Activated naive CD8-positive, alpha-beta T cell treated with anti-CD3 and anti-CD28 coated beads, Interleukin-2, amount 50 U/mL, for 16 hours (primary cell): Measurements from ENCODE around the gene SIGLEC15.
A peak's percentile ranks its signal among the peaks of the same experiment; 100 is the strongest.
"Not testable (repeated sequence)": the region's sequence is repeated elsewhere in the genome, so short reads cannot be mapped to it uniquely, and the experiment has no call there.

Experiments used
- DNase-seq: peaks from one replicate; pipeline ENCODE4 v3.0.0-alpha.2; 2020; ENCODE audit warnings: low read depth, low spot score

Gene SIGLEC15

GRCh38 chr18:45843019-45843418 lies 17.5 kb downstream of the SIGLEC15 start:
- no peak for DNase-seq

DNA sequence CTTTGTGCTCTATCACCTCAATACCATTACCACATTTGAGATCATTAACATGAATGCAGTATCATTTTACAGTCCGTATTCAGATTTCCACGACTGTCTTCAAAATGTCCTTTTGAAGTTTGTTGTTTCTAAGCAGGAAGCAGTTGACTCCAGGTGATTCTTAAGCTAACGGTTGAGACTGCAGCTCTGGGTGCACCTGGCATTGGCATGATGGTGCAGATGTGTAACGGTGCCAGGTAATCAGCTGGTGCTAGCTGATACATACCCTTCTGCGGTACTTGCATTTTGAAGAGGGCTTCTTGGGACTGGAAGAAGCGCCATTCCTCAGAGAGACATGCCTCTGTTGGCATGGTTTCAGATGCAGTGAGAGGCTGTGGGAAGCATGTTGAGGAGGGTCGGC lies 19.5 kb downstream of the SIGLEC15 start:
- no peak for DNase-seq

DNA sequence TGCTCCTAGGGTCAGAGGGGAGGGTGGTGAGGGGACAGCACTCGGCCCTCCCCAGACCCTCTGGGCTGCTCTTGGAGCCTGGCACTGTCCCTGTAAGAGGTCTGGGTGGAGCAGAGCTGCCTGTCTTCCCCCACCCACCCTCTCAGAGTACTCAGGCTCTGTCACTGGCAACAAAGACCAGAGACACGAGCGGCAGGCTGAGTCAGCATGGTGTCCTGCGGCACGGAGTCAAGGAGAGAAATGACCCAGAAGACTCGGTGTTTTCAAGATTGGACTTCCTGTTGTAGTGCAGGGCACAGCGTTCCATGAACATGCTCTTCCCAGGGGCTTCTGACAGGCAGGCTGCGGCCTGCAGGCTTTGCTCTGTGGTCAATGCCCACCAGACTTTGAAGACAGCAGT lies 19.9 kb downstream of the SIGLEC15 start:
- DNase-seq: no peak

- no peak for DNase-seq
These were observed 21.6 kb downstream of the SIGLEC15 start for GRCh38 chr18:45847119-45847518.

DNA sequence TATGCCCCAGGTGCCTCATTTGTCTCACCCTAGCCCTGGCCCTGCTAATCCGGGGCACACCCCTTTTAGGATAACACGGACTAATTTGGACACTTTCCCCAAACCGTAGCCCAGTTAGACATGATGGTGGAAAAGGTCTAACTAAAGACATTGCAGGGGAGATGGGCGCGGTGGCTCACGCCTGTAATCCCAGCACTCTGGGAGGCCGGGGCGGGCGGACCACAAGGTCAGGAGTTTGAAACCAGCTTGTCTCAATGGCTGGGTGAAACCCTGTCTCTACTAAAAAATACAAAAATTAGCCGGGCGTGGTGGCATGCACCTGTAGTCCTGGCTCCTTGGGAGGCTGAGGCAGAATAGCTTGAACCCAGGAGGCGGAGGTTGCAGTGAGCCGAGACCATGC lies 23.2 kb downstream of the SIGLEC15 start:
- not testable (repeated sequence) for DNase-seq

- no peak for DNase-seq
These were observed 24.1 kb downstream of the SIGLEC15 start for GRCh38 chr18:45849529-45849928.

DNA sequence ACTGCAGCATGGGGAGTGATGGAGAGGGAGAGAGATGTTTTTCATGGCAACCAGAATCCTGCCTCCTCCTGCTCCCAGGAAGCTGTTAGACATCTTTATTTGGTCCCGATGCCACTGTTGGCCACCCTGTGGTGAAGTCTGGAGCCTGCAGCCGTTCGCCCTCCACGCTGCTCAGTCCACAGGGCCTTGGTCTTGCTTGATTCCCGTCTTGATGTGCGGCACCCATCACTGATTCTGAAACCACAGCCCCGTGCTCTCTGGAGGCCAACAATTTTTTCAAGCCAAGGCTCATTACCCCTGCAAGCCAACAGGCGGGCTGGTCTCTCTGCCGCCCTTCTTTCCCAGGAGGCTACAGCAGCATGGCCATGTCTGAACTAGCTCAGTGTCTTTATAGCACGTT lies 24.5 kb downstream of the SIGLEC15 start:
- no peak for DNase-seq

DNA sequence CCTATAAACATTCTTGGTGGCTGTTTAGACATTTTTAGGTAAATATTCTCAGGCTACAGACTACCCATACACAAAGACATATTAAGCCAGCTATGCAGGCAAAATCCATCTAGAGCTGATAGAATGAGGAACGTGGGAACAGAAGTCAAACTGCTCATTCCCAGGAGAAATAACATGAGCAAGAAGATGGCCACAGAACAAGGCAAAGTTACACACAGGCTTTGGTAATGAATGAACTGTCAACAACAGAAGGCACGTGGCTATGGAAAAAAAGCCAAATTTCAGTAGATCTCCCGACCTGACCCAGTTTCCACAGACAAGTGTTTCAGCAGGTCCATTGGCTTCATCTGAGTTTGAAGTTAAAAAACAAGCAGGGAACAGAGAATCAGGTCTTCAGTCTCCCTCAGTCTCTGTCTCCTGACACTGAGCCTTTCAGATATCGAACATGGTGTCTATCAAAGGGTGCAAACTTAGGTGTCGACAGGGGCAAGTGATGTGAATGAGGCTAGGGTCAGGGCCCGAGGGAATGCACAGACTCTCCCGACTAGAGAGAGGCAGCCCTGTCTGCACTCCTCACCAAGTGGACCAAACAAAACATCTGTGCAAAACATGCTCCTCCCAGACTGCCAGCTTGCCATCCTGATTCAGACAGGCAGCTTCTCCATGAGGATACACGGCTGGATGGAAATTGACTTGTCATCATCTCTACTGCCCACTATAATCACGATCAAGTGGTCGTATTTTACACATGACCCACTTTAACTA lies 25.9 kb downstream of the SIGLEC15 start:
- DNase-seq: no peak

- no peak for DNase-seq
These were observed 27.2 kb downstream of the SIGLEC15 start for GRCh38 chr18:45852631-45853030.

DNA sequence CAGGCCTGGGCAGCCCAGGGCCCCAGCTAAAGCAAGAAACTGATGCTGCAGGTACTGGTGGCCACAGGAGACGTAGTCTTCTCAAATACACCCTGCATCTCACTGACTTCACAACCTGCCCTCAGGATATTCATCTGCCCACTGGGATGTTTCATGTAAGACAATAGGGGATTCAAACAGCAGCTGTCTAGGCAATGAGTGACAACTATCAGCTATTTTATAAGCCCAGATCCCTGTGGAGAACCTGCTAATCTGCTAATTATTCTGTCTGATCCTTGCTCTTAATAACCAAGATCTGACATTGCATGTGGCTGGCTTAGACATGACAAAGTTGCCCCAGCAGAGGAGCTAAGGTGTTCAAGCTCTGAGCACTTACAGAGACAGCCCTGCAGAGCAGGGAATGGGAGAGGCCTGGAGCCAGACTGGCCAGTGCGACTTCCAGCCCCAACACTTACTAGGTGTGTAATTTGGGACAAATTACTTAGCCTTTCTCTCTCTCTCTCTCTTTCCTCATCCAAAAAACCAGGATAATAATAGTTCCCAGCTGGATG lies 28.6 kb downstream of the SIGLEC15 start:
- DNase-seq: no peak

GRCh38 chr18:45856531-45856930 lies 31.1 kb downstream of the SIGLEC15 start:
- no peak for DNase-seq

DNA sequence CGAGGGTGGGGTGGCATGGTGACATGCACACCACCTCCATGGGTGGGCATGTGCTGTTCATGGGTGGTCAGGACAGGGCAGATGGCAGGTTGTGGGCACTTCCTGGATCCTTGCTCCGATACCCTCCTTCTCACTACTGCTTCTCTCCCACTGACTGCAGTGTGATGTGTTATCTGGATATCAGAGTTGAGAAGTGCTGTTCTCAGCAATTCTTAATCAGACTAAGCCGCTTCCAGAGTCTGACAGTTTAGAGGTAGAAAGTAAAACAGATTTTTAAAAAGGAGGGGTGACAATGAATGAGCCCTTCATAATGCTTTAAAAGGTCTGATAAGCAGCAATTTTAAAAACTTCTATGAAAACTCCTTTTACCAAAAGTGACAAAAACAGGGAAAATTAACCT lies 33.9 kb downstream of the SIGLEC15 start:
- no peak for DNase-seq

GRCh38 chr18:45860492-45860891 lies 35.0 kb downstream of the SIGLEC15 start:
- no peak for DNase-seq

DNA sequence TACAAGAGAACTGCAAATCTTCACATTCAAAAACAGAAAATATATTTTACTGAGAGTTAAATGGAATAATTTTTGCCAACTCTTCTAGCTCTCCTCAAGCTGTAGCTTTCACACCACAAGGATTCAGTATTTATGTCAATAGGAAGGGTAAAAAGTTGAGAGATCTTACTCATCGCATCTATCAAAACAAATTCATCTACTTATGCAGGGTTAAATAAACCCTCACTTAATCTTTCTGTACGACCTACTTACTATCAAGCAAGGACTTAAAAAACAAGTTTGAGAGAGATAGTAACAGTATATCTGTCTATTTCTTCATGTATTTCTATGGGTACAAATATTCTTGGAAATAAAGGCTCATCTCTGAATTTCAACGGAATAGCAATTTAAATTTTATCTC lies 35.5 kb downstream of the SIGLEC15 start:
- DNase-seq: no peak

- DNase-seq: no peak
These were observed 36.5 kb downstream of the SIGLEC15 start for GRCh38 chr18:45861926-45862325.

DNA sequence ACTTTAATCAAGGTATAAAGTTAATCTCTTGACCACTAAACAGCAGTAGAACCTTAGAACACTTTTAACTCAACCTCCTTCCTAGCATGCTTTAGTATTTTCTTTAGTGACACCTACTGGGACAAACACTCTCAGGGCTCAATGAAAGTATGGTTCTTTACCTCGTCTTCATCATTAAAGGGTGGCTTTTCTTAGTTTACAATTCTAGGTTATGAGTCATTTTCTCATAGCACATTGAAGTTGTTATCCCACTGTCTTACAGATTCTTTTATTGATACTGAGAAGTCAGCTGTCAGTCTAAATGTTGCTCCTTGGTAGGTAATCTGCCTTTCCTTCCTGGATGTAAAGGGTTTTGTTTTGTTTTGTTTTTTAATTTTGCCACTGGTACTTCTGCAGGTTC lies 38.0 kb downstream of the SIGLEC15 start:
- no peak for DNase-seq

- no peak for DNase-seq
These were observed 38.6 kb downstream of the SIGLEC15 start for GRCh38 chr18:45864081-45864480.

GRCh38 chr18:45865466-45865865 lies 40.0 kb downstream of the SIGLEC15 start:
- no peak for DNase-seq

GRCh38 chr18:45870419-45870818 lies 44.9 kb downstream of the SIGLEC15 start:
- no peak for DNase-seq

DNA sequence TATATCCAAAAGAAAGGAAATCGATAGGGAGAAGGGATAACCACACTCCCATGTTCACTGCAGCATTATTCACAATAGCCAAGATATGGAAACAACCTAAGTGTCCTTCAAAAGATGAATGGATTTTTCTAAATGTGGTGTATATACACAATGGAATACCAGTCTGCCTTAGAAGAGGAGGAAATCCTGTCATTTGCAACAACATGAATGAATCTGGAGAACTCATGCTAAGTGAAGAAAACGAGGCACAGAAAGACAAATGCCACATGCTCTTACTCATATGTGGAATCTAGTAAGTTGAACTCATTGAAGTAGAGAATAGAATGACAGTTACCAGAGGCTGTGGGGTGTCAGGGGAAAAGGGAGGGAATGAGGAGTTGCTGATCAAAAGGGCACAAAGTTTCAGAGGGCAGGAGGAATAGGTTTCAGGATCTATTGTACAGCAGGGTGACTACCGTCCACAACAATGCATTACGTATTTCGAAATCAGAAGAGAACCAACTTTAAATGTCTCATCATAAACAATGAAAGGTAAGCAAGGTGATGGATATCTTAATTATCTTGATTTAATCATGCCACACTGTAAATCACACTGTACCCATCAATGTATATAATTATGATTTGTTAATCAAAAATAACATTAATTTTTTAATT lies 46.1 kb downstream of the SIGLEC15 start:
- no peak for DNase-seq

DNA sequence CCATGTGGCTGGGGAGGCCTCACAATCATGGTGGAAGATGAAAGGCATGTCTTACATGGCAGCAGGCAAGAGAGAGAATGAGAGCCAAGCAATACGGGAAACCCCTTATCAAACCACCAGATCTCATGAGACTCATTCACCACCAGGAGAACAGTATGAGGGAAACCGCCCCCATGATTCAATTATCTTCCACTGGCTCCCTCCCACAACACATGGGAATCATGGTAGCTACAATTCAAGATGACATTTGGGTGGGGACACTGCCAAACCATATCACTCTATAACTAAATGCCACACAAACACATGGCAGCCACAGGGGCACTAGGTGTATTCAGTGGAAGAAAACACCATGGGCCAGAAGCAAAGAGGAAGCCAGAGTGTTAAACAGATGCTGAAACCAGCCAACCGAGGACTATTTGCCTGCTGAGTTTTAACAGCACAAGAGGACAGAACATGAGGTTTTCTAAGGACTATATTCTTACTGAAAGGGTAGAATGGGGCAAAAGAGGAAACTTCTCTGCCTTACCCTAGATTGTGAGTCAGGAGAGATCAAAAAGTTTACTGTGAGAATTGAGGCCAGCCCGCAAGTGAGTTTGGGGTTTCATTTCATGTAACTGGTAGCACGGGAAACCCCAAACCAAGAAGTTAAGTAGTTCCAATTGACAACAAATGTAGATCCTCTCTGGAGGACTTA lies 49.2 kb downstream of the SIGLEC15 start:
- DNase-seq: peak; percentile 13

GRCh38 chr18:45876161-45876560 lies 50.7 kb downstream of the SIGLEC15 start:
- no peak for DNase-seq
